ENCODE results near the gene EZR. TPM values are rescaled to one million over a fixed set of nuclear protein-coding genes. Genes with fewer than 3 reads are reported as not detected.

Gene EZR
- total RNA-seq, 1 experiment from 2014 or later: 375 TPM

- H3K79me2 ChIP-seq (ENCODE audit: insufficient read depth, low read length): no peaks in the 10 kb centered on the region
- H2BK15ac ChIP-seq (ENCODE audit: low read depth, low read length): no peak overlapping the region
- no peak overlapping the region for H3K27ac ChIP-seq (ENCODE audit: insufficient read length, low read depth, low read length)
- H2BK20ac ChIP-seq (ENCODE audit: low read depth, low read length, poor library complexity, severe bottlenecking): no peak overlapping the region
- H3K23ac ChIP-seq (ENCODE audit: insufficient read length, low read depth, low read length): no peak overlapping the region
- no peak overlapping the region for H4K8ac ChIP-seq (replicated peaks; ENCODE audit: insufficient read length, low read depth, low read length)
- H3K56ac ChIP-seq (ENCODE audit: insufficient read length, low read depth, low read length): no peak overlapping the region
- H3K23me2 ChIP-seq (ENCODE audit: insufficient read length, low read depth, low read length, poor library complexity, severe bottlenecking): no peaks in the 10 kb centered on the region
- H3K14ac ChIP-seq (ENCODE audit: insufficient read depth, low read length): no peak overlapping the region
- Mint-ChIP-seq H3K4me1 (peaks cover 30 to 31% of the 10 kb centered on the region in 2 experiments), H3K4me3 (no peak overlapping the region), H3K27me3 (ENCODE audit: low read depth) (peaks cover 4% of the 10 kb centered on the region; the same call in 1 of the 2 replicates), H3K36me3 (ENCODE audit: insufficient read depth in 1 of 3, low read depth in 3 of 3) (no peaks in the 10 kb centered on the region), H3K27ac (no peak overlapping the region), H3K9me3 (no peaks in the 10 kb centered on the region)
- no peaks in the 10 kb centered on the region for H3K9me3 ChIP-seq (ENCODE audit: control insufficient read depth, low read depth, low read length)
- no peaks in the 10 kb centered on the region for H3K79me1 ChIP-seq (ENCODE audit: insufficient read depth, low read depth, low read length, poor library complexity, severe bottlenecking)
- no peak overlapping the region for H4K5ac ChIP-seq (ENCODE audit: insufficient read length, low read depth, low read length)
- H3K4me2 ChIP-seq (ENCODE audit: insufficient read depth, insufficient read length, low read length): no peak overlapping the region
- H3K9ac ChIP-seq (ENCODE audit: extremely low read depth, insufficient read length, low read length): no peak overlapping the region
- WGBS (ENCODE audit: extremely low coverage, insufficient read length, low lambda C conversion rate): no CpG with 5 or more reads among the region's 11 CpGs
- H2AK5ac ChIP-seq (ENCODE audit: insufficient read length, low read length): no peak overlapping the region
- H4K20me1 ChIP-seq (ENCODE audit: control insufficient read depth, insufficient read depth, insufficient read length): no peaks in the 10 kb centered on the region
- no peak overlapping the region for H2BK120ac ChIP-seq (ENCODE audit: low read depth, low read length, poor library complexity, severe bottlenecking)
- H3K4ac ChIP-seq (ENCODE audit: low read depth, low read length): no peak overlapping the region
- TF ChIP-seq CTCF (conservative IDR thresholded peaks at IDR 0.05): no peak
- no peak overlapping the region for H2BK5ac ChIP-seq (ENCODE audit: insufficient read length, low read length)
- H3K27me3 ChIP-seq (ENCODE audit: insufficient read depth, low read length): no peaks in the 10 kb centered on the region; the same call in 1 of the 2 replicates
- H3T11ph ChIP-seq (ENCODE audit: low read length): no peak overlapping the region
- no peak overlapping the region for H2BK12ac ChIP-seq (ENCODE audit: insufficient read length, low read depth, low read length)
- no peak for DNase-seq
- H3K18ac ChIP-seq (ENCODE audit: insufficient read length, low read depth, low read length): no peak overlapping the region
- no peak overlapping the region for H4K91ac ChIP-seq (ENCODE audit: insufficient read length, low read depth, low read length)
- H2AFZ ChIP-seq (ENCODE audit: low read length): no peak overlapping the region
- H3K4me1 ChIP-seq (ENCODE audit: insufficient read depth, low read length): peaks cover 3% of the 10 kb centered on the region; the same call in 1 of the 2 replicates
Observed at GRCh38 chr6:158754738-158755137, 64.4 kb downstream of the EZR start.
